GM18498 (cell line): ENCODE results near the gene RAD21L1.
A peak's percentile ranks its signal among the peaks of the same experiment; 100 is the strongest.

Experiments used
- ATAC-seq: cut with Tn5 transposase; IDR thresholded peaks from one replicate; pipeline ENCODE4 v1.9.1; 2021; ENCODE audit warnings: mild to moderate bottlenecking, moderate library complexity; ENCODE audit not compliant: unreplicated experiment

The RAD21L1 gene

GRCh38 chr20:1293641-1294379 lies 68.0 kb downstream of the RAD21L1 start:
- ATAC-seq: no peak

- no peak for ATAC-seq
These were observed 68.7 kb downstream of the RAD21L1 start for GRCh38 chr20:1294497-1294896.

- no peak for ATAC-seq
These were observed 69.6 kb downstream of the RAD21L1 start for GRCh38 chr20:1295276-1295930.

- ATAC-seq: no peak
These were observed 70.3 kb downstream of the RAD21L1 start for GRCh38 chr20:1296117-1296610.

- ATAC-seq: no peak
These were observed 71.1 kb downstream of the RAD21L1 start for GRCh38 chr20:1296922-1297321.

- ATAC-seq: no peak
These were observed 71.6 kb downstream of the RAD21L1 start for GRCh38 chr20:1297486-1297885.

- no peak for ATAC-seq
These were observed 72.3 kb downstream of the RAD21L1 start for GRCh38 chr20:1298166-1298565.

GRCh38 chr20:1298888-1299511 lies 73.2 kb downstream of the RAD21L1 start:
- ATAC-seq: no peak

GRCh38 chr20:1299522-1299921 lies 73.7 kb downstream of the RAD21L1 start:
- peak; percentile 45 for ATAC-seq

- ATAC-seq: no peak
These were observed 74.4 kb downstream of the RAD21L1 start for GRCh38 chr20:1300083-1300840.

GRCh38 chr20:1301031-1301529 lies 75.2 kb downstream of the RAD21L1 start:
- no peak for ATAC-seq

GRCh38 chr20:1302685-1303541 lies 77.1 kb downstream of the RAD21L1 start:
- no peak for ATAC-seq

- ATAC-seq: no peak
These were observed 79.1 kb downstream of the RAD21L1 start for GRCh38 chr20:1304710-1305515.
